HUDEP-2 (cell line): Measurements from ENCODE around the gene HEXIM2.
A peak's percentile ranks its signal among the peaks of the same experiment; 100 is the strongest.

Experiments used
- DNase-seq, 76 experiments: peaks; one replicate each; lab custom pipeline; 2025; ENCODE audit not compliant: unreplicated experiment in 76 of 76; lab: John Stamatoyannopoulos, UW

HEXIM2 gene

GRCh38 chr17:45162025-45162687, 481 bp downstream of the HEXIM2 start:
- DNase-seq: no peak

DNA sequence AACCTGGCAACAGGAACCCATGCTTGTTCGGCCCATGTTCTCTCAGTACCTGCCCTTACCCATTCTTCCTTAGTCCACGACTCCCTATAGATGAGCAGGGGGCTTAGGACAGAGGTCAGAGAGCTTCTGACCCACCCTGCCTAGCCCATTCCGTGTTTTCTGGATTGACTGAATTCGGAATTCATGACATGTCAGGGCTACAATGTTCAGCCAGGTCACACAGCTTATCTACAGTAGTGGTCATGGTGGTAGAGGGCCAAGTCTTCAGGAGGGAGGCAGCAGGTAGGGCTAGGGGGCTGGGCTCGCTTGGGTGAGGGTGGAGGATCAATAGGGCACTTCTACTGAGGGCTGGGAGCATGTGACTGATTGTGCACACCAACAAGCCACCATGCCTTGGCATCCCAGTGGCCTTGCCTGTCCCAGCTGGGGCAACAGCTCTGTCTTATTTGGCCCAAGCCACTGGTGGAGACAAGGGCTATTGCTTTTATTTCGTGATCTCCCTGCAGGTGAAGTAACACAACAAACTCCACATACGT, 3.1 kb downstream of the HEXIM2 start:
- peak in 1 of 76 experiments; percentile 24 for DNase-seq

GRCh38 chr17:45168991-45169752, 7.5 kb downstream of the HEXIM2 start:
- no peak for DNase-seq

DNA sequence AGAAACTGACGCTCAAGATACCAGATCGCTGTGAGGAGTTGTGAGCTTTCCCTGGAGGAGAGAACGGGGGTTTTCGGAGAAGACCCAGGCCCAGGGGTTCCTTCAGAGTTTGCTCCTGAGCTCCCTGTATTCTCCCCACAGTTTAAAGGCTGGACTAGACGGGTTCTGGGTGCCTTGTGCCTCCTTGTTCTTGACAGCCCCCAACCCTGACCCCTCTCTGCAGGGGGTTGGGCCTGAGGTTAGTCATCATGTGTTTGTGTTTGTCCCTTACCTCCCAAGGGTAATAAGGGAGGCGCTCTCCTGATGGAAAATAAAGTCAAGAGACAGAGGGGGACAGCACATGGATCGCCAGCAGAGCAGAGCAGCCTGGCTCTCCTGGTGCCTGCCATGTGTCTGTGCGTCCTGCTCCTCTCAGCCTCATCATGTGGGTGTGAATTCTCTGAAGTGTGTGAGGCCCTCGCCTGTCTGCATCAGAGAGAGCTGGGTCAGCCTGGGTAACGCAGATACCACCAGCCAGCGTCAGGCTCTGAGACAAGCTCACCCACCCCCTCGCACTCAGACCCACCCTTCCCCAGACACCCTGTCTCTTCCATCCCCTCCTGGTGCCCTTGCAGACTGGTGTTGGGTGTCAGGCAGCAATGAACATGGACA, 8.7 kb downstream of the HEXIM2 start:
- peak in 1 of 76 experiments; percentile 68 for DNase-seq

GRCh38 chr17:45170931-45171337, 9.3 kb downstream of the HEXIM2 start:
- peak in 24 of 76 experiments; percentile 5 to 68 (median 28) for DNase-seq

DNA sequence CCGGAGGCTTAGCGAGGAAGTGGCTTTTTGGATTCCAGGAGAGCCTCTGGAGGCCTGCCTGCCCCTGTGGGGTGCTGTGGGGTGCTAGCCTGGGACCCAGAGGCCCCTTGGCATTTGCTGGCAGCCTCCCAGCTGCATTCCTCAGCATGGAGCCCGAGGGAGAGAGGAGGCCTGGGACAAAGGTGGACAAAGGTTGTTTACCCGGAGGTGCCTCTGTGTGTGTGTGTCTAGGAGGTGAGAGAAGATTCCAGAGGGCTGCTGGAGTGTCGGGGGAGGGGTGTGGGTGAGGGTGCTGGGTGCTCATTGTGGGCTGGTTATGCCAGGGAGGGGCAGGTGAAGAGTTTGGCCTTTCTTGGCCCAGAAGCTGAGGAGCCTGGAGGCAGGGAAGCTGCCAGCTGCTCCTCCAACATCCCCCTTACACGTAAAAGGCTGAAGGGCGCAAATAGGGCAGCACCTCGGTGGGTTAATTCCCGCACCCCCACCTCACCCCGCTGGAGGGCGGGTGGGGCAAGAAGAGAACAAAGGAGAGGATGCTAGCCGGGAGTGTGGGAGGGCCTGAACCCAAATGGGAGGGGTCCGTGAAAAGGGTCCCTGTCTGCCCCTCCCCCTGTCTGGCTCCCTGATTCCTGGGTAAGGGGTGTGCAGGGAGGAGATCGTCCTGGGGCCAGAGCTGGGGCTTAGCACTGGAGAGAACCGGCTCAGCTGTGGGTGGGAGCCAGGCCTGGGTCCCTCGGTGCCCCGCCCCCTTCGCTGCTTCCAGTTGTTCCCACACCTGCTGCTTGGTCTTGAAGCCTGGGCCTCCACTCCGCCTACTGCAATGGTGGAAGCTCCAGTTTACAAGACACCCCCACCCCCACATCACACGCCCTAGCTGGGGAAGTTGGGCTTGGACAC, 9.9 kb downstream of the HEXIM2 start:
- DNase-seq: no peak

GRCh38 chr17:45172232-45172540, 10.5 kb downstream of the HEXIM2 start:
- DNase-seq: no peak

- no peak for DNase-seq
Measured at GRCh38 chr17:45172541-45173286, 11.0 kb downstream of the HEXIM2 start.

DNA sequence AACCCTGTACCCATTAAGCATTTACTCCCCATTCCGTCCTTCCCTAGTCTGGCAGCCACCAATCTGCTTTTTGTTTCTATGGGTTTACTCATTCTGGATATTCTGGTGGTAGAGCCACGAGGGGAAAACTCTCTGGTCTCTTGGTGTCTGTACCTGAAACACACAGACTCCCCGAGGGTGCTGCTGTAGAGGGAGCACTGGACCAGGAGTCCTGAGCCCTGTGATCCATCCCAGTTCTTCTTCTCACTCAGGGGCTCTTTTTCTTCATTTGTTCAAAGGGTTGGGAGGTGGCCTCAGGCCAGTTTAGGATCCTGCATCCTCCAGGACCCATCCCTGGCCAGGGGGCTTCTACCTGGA, 14.1 kb downstream of the HEXIM2 start:
- no peak for DNase-seq

GRCh38 chr17:45177563-45177962, 15.9 kb downstream of the HEXIM2 start:
- no peak for DNase-seq

DNA sequence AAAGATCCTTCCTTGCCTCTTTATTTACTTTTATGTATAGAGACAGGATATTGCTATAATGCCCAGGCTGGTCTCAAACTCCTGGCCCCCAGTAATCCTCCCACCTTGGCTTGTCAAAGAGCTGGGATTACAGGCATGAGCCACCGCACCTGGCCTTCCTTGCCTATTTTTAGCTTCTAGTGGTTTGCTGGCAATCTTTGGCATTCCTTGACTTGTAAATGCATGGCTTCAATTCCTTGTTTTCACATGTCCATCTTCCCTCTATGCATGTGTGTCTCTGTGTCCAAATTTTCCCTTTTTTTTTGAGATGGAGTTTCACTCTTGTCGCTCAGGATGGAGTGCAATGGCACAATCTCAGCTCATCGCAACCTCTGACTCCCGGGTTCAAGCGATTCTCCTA, 22.5 kb downstream of the HEXIM2 start:
- no peak for DNase-seq

GRCh38 chr17:45186801-45187354, 25.2 kb downstream of the HEXIM2 start:
- DNase-seq: no peak

- DNase-seq: no peak
Measured at GRCh38 chr17:45189009-45189408, 27.3 kb downstream of the HEXIM2 start.

GRCh38 chr17:45190503-45191255, 29.0 kb downstream of the HEXIM2 start:
- DNase-seq: no peak

DNA sequence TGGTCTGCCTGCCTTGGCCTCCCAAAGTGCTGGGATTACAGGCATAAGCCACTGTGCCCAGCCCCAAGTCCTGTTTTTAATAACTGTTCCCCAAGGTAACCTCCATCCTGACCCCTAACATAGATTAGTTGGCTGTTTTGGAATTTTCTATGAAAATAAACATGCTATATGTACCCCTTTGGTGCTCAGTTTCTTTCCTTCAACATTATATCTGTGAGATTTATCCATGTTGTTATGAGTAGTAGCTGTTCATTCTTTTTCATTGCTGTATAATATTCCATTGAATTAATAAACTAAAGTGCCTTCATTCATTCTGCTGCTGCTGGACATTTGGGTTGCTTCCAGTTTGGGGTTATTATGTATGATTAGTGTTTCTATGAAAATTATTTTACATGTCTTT, 33.7 kb downstream of the HEXIM2 start:
- no peak for DNase-seq

DNA sequence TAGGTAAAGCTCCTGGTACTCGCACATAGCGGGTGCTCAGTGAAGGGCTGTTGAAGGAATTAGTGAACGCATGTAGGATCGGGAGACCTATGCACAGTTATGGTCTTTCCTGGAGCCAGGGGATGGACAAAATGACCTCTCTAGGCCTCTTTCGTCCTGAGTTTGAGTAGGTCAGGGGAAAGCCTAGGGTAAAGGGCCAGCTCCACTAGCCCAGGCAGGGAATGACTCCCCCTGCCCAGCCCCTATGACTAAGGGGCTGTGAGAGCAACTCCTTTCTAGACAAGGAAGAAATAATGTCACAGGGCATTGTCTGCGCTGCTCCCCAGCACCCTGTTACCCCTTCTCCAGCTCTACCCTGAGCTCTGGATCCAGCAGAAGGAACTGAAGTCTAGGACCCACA, 35.4 kb downstream of the HEXIM2 start:
- DNase-seq: no peak

DNA sequence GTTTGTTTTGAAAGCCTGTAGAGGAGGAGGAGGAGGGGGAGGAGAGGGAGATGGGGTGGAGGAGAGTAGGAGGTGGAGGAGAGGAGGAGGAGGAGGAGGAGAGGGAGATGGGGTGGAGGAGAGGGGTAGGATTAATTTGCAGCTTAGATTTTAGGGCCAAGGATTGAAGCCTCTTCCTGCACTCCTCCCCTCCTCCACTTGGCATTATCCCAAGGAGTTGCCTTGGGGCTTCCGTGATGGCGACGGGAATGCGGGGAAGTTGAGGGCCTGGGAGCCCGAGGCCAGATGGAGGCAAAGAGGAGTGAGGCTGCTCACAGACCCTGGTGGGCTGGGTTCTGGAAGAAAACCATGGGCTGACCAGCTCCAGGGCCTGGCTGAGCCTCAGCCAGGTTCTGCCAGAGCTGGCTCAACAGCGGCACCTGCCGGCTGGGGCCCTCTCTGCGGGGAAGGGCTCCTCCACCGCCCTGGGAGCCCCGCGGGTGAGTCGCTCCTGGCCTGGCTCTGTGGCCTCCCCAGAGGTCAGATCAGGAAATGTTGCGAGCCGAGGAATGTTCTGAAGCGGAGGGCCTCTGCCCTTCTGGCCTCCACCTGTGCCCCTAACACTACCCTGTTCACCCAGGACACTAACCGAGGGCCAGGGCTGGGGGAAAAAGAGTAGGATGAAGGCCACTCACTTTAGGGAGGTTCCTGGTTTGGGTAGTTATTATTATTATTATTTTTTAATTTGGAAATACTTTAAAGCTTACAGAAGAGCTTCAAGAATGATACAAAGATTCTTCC, 36.1 kb downstream of the HEXIM2 start:
- DNase-seq: peak in 73 of 76 experiments; percentile 35 to 96 (median 87)

DNA sequence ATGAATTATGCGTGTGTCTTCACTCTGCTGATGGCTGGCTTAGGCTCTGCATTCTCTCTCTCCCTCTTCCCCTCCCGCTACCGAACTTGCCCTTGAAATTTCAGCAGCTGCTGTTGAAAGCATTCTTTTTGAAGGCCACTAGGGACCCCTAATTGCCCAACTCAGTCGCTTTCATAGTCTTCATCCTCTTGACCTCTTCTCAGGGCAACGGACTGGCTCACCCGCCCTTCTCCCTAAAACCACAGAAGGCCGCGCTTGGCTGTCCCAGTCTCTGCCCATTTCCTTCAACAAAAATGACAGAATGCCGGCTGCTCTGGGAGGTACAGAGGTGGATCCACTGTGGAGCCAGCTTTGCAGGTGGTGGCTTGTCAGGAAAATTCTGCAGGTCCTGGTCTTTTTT, 39.0 kb downstream of the HEXIM2 start:
- no peak for DNase-seq
